HL-60 (cell line): ENCODE results near the gene LFNG.

ENCODE experiments used
- DNase-seq, 2 experiments: peaks; one replicate each; pipeline ENCODE4 v3.0.0-alpha.2; 2010 to 2020; ENCODE audit warnings: low read depth in 1 of 2, low spot score in 1 of 2
- H3K27ac ChIP-seq: fragments of 250-450 bp; sonication (Bioruptor Pico); replicated peaks from 2 replicates; pipeline ENCODE4 v1.5.1; 2020; ENCODE audit warnings: mild to moderate bottlenecking, moderate library complexity
- H3K27me3 ChIP-seq: fragments of 250-450 bp; sonication (Bioruptor Pico); 2 replicates; pipeline ENCODE4 v1.5.1; 2021; ENCODE audit warnings: mild to moderate bottlenecking, moderate library complexity; ENCODE audit not compliant: insufficient read depth, poor library complexity, severe bottlenecking
- H3K4me3 ChIP-seq: replicated peaks from 2 replicates; pipeline ENCODE4 v1.5.1; 2011; ENCODE audit warnings: mild to moderate bottlenecking, control low read depth, low read length; ENCODE audit not compliant: insufficient read depth
- GABPA ChIP-seq: IDR thresholded peaks from 2 replicates; pipeline ENCODE4 v1.6.1; 2012; ENCODE audit warnings: low read depth
- POLR2AphosphoS5 ChIP-seq: IDR thresholded peaks from 2 replicates; pipeline ENCODE4 v1.6.1; 2012; ENCODE audit warnings: low read depth
- SPI1 ChIP-seq: IDR thresholded peaks from 2 replicates; pipeline ENCODE4 v1.6.1; 2012; ENCODE audit warnings: low read depth, mild to moderate bottlenecking, borderline replicate concordance
- TF ChIP-seq, protein P1 (sequence below): IDR thresholded peaks from one replicate; pipeline ENCODE4 v1.5.1; 2011; ENCODE audit warnings: low read length, control low read depth, inconsistent platforms; ENCODE audit not compliant: insufficient read depth
- TF ChIP-seq, protein P2 (sequence below): IDR thresholded peaks from 2 replicates; pipeline ENCODE4 v1.6.1; 2012; ENCODE audit warnings: low read depth; ENCODE audit not compliant: insufficient replicate concordance

LFNG gene

DNA sequence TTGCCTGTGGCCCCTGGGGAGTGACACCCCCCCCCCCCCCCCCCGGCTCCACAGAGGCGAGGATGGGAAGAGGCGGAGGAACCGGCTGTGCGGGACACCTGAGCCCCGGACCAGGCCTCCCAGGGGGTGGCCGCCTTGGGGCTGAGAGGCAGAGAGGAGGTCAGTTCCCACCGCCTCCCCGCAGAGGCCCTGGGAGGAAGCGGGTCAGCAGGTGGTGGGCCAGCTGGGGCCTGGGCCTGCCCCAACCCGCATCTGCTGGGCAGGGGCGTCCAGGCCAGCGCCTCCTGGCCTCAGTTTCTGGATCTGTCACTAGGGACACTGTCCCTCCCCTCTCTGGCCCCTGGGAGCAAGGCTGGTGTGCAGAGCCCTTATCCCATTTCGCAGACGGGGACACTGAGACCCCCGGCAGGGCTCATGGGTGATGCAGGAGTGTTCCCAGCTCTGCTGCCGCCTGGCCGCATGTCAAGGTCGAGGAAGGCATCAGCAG, 14.6 kb upstream of the LFNG start:
- Histone ChIP-seq H3K27ac (no peak overlapping the region), H3K27me3 (no peaks in the 10 kb centered on the region)

DNA sequence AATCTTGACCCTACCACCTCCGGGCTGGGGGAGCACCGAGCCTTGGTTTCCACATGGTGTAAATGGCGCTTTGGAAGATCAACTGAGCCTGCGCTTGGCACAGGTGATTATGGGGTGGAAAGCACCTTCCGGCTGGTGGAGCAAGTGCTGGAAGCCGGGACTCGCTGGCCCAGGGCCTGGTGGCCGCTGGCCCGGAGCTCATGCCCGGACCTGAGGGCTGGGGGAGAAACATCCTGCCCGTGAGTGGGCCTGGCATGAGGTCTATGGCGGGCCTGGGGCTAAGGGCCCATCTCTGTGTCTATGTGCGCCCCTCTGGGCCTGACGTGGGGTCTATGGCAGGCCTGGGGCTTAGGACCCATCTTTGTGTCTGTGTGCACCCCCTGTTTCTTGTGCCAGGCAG, 14.2 kb upstream of the LFNG start:
- Histone ChIP-seq H3K4me3 (no peak overlapping the region), H3K27ac (no peak overlapping the region), H3K27me3 (no peaks in the 10 kb centered on the region)
- TF ChIP-seq, protein P1, sequence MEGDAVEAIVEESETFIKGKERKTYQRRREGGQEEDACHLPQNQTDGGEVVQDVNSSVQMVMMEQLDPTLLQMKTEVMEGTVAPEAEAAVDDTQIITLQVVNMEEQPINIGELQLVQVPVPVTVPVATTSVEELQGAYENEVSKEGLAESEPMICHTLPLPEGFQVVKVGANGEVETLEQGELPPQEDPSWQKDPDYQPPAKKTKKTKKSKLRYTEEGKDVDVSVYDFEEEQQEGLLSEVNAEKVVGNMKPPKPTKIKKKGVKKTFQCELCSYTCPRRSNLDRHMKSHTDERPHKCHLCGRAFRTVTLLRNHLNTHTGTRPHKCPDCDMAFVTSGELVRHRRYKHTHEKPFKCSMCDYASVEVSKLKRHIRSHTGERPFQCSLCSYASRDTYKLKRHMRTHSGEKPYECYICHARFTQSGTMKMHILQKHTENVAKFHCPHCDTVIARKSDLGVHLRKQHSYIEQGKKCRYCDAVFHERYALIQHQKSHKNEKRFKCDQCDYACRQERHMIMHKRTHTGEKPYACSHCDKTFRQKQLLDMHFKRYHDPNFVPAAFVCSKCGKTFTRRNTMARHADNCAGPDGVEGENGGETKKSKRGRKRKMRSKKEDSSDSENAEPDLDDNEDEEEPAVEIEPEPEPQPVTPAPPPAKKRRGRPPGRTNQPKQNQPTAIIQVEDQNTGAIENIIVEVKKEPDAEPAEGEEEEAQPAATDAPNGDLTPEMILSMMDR: no peak
- TF ChIP-seq SPI1 (no peak), POLR2AphosphoS5 (no peak), GABPA (no peak)
- TF ChIP-seq, protein P2, sequence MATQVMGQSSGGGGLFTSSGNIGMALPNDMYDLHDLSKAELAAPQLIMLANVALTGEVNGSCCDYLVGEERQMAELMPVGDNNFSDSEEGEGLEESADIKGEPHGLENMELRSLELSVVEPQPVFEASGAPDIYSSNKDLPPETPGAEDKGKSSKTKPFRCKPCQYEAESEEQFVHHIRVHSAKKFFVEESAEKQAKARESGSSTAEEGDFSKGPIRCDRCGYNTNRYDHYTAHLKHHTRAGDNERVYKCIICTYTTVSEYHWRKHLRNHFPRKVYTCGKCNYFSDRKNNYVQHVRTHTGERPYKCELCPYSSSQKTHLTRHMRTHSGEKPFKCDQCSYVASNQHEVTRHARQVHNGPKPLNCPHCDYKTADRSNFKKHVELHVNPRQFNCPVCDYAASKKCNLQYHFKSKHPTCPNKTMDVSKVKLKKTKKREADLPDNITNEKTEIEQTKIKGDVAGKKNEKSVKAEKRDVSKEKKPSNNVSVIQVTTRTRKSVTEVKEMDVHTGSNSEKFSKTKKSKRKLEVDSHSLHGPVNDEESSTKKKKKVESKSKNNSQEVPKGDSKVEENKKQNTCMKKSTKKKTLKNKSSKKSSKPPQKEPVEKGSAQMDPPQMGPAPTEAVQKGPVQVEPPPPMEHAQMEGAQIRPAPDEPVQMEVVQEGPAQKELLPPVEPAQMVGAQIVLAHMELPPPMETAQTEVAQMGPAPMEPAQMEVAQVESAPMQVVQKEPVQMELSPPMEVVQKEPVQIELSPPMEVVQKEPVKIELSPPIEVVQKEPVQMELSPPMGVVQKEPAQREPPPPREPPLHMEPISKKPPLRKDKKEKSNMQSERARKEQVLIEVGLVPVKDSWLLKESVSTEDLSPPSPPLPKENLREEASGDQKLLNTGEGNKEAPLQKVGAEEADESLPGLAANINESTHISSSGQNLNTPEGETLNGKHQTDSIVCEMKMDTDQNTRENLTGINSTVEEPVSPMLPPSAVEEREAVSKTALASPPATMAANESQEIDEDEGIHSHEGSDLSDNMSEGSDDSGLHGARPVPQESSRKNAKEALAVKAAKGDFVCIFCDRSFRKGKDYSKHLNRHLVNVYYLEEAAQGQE: no peak
- no peak for DNase-seq

More for the DNA sequence above, 14.6 kb upstream of the LFNG start:
- DNase-seq: no peak
- H3K4me3 ChIP-seq: no peak overlapping the region
- TF ChIP-seq POLR2AphosphoS5 (no peak), GABPA (no peak), SPI1 (no peak)
- TF ChIP-seq, protein P2: no peak
- TF ChIP-seq, protein P1: no peak

DNA sequence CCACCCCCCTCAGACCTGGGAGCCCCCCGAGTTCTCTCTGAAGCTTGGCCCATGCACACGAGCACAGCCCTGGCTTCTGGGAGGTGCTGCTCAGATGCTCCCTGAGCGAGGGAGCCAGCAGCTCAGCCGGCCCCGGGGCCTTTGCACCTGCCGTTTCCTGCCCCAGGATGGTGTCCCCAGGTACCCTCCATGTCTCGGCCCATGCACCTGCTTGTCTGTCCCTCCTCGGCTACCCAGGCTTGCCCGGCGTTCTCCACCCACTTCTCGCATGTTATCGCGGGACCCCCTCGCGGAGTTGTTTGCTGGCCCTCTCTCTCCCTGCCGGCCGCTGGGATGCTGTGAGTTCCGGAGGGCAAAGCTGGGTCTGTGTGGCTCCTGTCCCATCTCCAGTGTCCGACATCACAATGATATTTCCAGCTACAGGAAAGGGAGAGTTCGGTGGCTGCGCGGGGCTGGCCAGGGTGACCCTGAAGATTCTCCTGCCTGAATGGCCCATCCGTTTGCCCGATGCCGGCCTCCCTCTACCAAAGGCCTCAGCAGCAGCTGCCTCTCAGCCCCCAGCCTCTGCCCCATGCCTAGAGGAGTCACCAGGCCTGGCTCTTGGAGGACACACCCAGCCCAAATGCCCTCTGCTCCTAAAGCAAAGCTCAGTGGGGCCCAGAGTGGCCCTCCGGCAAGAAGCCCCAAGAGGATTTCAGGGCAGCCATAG, 12.2 kb upstream of the LFNG start:
- H3K27ac ChIP-seq: no peak overlapping the region
- TF ChIP-seq, protein P1: no peak
- TF ChIP-seq SPI1: no peak
- TF ChIP-seq, protein P2: no peak
- TF ChIP-seq GABPA: no peak
- no peak for TF ChIP-seq POLR2AphosphoS5
- no peaks in the 10 kb centered on the region for H3K27me3 ChIP-seq
- no peak for DNase-seq
- H3K4me3 ChIP-seq: no peak overlapping the region
